HepG2 (cell line): ENCODE results near the gene MRPL48. TPM values are rescaled to one million over a fixed set of nuclear protein-coding genes. Genes with fewer than 3 reads are reported as not detected.

ENCODE experiments used
- KDM3A ChIP-seq: IDR thresholded peaks from 2 replicates; pipeline ENCODE4 v1.6.1; 2018; ENCODE audit warnings: low read depth, missing compliant biosample characterization
- MEIS2 ChIP-seq: sonication (generic); formaldehyde crosslinking; IDR thresholded peaks from 2 replicates; pipeline ENCODE4 v1.9.0; 2021; ENCODE audit warnings: mild to moderate bottlenecking, missing genetic modification reagents
- NFE2 ChIP-seq: sonication (generic); formaldehyde crosslinking; IDR thresholded peaks from 2 replicates; pipeline ENCODE4 v1.4.0; 2020; ENCODE audit warnings: missing genetic modification reagents
- PCBP2 ChIP-seq: fragments of 200-400 bp; formaldehyde crosslinking; optimal IDR thresholded peaks from 2 replicates; pipeline ENCODE3; 2018; ENCODE audit warnings: low read length, low read depth; ENCODE audit not compliant: poor library complexity, severe bottlenecking
- SOX13 ChIP-seq, 3 experiments: fragments of 450-650 bp in 1 of 3; sonication (generic) in 1 of 3; formaldehyde crosslinking in 1 of 3; IDR thresholded peaks in 2 of 3; conservative IDR thresholded peaks in 1 of 3; 2 replicates each; pipeline versions ENCODE4 v1.5.0 to v1.6.1; 2016 to 2020; ENCODE audit warnings: antibody characterized with exemption in 1 of 3, mild to moderate bottlenecking in 1 of 3, missing compliant biosample characterization in 1 of 3, missing genetic modification reagents in 1 of 3, moderate library complexity in 1 of 3
- TAF15 ChIP-seq: fragments of 200-400 bp; formaldehyde crosslinking; IDR thresholded peaks from one replicate; pipeline ENCODE4 v1.6.1; 2018; ENCODE audit warnings: mild to moderate bottlenecking, low read depth, low read length; ENCODE audit not compliant: poor library complexity, severe bottlenecking
- TEAD2 ChIP-seq: sonication (generic); formaldehyde crosslinking; IDR thresholded peaks from 2 replicates; pipeline ENCODE4 v1.9.0; 2021; ENCODE audit warnings: missing genetic modification reagents
- ZNF20 ChIP-seq: sonication (generic); formaldehyde crosslinking; IDR thresholded peaks from 2 replicates; pipeline ENCODE4 v1.4.0; 2020; ENCODE audit warnings: mild to moderate bottlenecking, moderate library complexity, missing genetic modification reagents
- ZNF24 ChIP-seq: fragments of 450-650 bp; IDR thresholded peaks from 2 replicates; pipeline ENCODE4 v1.6.1; 2017; ENCODE audit warnings: antibody characterized with exemption, mild to moderate bottlenecking
- ZNF263 ChIP-seq: sonication (generic); formaldehyde crosslinking; IDR thresholded peaks from 2 replicates; pipeline ENCODE4 v1.4.0; 2020; ENCODE audit warnings: missing genetic modification reagents
- ZNF354B ChIP-seq: sonication (generic); formaldehyde crosslinking; IDR thresholded peaks from 2 replicates; pipeline ENCODE4 v1.8.0; 2022; ENCODE audit warnings: mild to moderate bottlenecking, missing genetic modification reagents
- ZNF543 ChIP-seq: sonication (generic); formaldehyde crosslinking; IDR thresholded peaks from 2 replicates; pipeline ENCODE4 v1.4.0; 2020; ENCODE audit warnings: mild to moderate bottlenecking, missing genetic modification reagents
- ZNF709 ChIP-seq: sonication (generic); formaldehyde crosslinking; IDR thresholded peaks from 2 replicates; pipeline ENCODE4 v1.5.0; 2020; ENCODE audit warnings: mild to moderate bottlenecking, missing genetic modification reagents
- ZNF746 ChIP-seq: sonication (generic); formaldehyde crosslinking; IDR thresholded peaks from 2 replicates; pipeline ENCODE4 v1.8.0; 2022; ENCODE audit warnings: mild to moderate bottlenecking, missing genetic modification reagents
- polyA plus RNA-seq, 8 experiments: library from polyadenylated mRNA; depleted of rRNA in 3 of 8; stranded (reverse) in 7 of 8; unstranded in 1 of 8; fragments of >200 nt; fragmentation: Illumina TruSeq in 4 of 8; extraction: Trizol in 4 of 8; gene quantifications; 2 replicates each; pipeline versions ENCODE4 v1.2.1 to v1.2.3, GENCODE V29; 2011 to 2016; ENCODE audit warnings: low read depth in 4 of 8, missing spikeins in 1 of 8, mixed read lengths in 1 of 8; ENCODE audit not compliant: insufficient read depth in 1 of 8
- total RNA-seq, 5 experiments: library from RNA; depleted of rRNA; stranded (reverse); fragments of >200 nt; fragmentation: Illumina TruSeq; extraction: Trizol; gene quantifications; 2 replicates each; pipeline ENCODE4 v1.2.3, GENCODE V29; 2016; ENCODE audit warnings: low read depth in 1 of 5
- TF ChIP-seq, protein P1 (sequence below): sonication (generic); formaldehyde crosslinking; IDR thresholded peaks from 2 replicates; pipeline ENCODE4 v1.9.0; 2022; ENCODE audit warnings: low read depth, missing genetic modification reagents
- TF ChIP-seq, protein P2 (sequence below): IDR thresholded peaks from 2 replicates; pipeline ENCODE4 v1.6.1; 2016; ENCODE audit warnings: control low read depth
- TF ChIP-seq, protein P3 (sequence below): sonication (generic); formaldehyde crosslinking; IDR thresholded peaks from 2 replicates; pipeline ENCODE4 v1.5.0; 2020; ENCODE audit warnings: mild to moderate bottlenecking, missing genetic modification reagents
- TF ChIP-seq, protein P4 (sequence below): sonication (generic); formaldehyde crosslinking; IDR thresholded peaks from 2 replicates; pipeline ENCODE4 v1.4.0; 2020; ENCODE audit warnings: missing genetic modification reagents

Gene MRPL48
- total and polyA plus RNA-seq, 2 of the 13 experiments (the other 11 are each of a cell fraction or from before 2014, with no cell fraction given), result 61.2 to 67.9 TPM

DNA sequence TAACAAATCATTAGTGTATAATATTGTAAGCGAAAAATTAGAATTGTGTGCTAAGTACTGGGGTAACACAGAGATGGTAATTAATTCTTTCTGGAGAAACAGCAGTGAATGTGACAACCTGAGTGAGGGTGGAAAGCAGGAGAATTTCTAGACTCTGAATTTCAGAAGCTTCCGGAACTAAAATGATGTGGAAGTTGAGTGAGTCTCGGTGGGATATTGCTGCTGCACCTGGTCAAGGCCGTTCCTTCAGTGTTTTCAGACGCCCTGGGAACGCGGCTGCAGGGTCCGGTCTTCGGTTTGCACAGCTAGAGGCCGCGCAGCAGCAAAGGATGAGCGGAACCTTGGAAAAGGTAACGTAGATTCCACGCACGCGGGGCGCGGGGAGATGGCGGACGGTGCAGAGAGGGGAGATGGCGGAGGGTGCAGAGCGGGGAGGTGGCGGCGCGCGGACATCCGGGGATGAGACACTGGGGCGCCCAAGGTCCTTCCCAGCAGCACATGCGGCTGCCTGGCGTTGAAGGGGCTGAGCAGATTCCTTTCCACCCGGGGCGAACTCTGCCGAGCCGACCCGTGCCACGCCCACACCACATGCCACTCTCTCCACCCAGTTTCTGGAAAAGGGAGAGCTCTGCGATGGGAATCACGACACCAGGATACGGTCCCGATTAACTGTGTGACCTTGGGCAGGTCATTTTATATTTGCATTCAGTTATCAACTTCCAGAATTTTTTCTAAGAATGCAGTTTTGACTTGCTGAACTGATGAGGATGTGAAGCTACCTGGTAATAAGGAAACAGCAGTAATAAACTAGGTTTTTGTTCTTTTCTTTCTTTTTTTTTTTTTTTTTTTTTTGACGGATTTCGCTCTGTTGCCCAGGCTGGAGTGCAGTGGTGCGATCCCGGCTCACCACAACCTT is at the start of gene MRPL48 (continued):
- TF ChIP-seq ZNF354B (CRISPR knock-in tag) (0 out of 2 replicates have a peak, but pooled peaks have one; percentile 29), ZNF24 (peak; percentile 70; the same call in 1 of the 2 replicates), SOX13 (IDR thresholded peaks at IDR 0.05) (no peak), SOX13 (CRISPR knock-in tag; conservative IDR thresholded peaks at IDR 0.05 in 1 of 2, IDR thresholded peaks at IDR 0.05 in 1 of 2) (no peak; a peak in 2 of 4 replicates), TEAD2 (no peak), ZNF263 (no peak), ZNF709 (CRISPR knock-in tag) (peak; percentile 95), TAF15 (peak; percentile 38), MEIS2 (peak; percentile 48; the same call in 1 of the 2 replicates), NFE2 (CRISPR knock-in tag) (no peak; the same call in 1 of the 2 replicates), ZNF746 (CRISPR knock-in tag) (peak; percentile 53), ZNF20 (CRISPR knock-in tag) (no peak), ZNF543 (CRISPR knock-in tag) (peak; percentile 65; the same call in 1 of the 2 replicates), PCBP2 (no peak), KDM3A (CRISPR knock-in tag) (peak; percentile 19; the same call in 1 of the 2 replicates)
- TF ChIP-seq, protein P1, sequence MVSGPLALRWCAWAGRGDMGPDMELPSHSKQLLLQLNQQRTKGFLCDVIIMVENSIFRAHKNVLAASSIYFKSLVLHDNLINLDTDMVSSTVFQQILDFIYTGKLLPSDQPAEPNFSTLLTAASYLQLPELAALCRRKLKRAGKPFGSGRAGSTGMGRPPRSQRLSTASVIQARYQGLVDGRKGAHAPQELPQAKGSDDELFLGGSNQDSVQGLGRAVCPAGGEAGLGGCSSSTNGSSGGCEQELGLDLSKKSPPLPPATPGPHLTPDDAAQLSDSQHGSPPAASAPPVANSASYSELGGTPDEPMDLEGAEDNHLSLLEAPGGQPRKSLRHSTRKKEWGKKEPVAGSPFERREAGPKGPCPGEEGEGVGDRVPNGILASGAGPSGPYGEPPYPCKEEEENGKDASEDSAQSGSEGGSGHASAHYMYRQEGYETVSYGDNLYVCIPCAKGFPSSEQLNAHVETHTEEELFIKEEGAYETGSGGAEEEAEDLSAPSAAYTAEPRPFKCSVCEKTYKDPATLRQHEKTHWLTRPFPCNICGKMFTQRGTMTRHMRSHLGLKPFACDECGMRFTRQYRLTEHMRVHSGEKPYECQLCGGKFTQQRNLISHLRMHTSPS, result peak; percentile 77
- TF ChIP-seq, protein P2, sequence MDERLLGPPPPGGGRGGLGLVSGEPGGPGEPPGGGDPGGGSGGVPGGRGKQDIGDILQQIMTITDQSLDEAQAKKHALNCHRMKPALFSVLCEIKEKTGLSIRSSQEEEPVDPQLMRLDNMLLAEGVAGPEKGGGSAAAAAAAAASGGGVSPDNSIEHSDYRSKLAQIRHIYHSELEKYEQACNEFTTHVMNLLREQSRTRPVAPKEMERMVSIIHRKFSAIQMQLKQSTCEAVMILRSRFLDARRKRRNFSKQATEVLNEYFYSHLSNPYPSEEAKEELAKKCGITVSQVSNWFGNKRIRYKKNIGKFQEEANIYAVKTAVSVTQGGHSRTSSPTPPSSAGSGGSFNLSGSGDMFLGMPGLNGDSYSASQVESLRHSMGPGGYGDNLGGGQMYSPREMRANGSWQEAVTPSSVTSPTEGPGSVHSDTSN (CRISPR knock-in tag), result no peak
- TF ChIP-seq, protein P3, sequence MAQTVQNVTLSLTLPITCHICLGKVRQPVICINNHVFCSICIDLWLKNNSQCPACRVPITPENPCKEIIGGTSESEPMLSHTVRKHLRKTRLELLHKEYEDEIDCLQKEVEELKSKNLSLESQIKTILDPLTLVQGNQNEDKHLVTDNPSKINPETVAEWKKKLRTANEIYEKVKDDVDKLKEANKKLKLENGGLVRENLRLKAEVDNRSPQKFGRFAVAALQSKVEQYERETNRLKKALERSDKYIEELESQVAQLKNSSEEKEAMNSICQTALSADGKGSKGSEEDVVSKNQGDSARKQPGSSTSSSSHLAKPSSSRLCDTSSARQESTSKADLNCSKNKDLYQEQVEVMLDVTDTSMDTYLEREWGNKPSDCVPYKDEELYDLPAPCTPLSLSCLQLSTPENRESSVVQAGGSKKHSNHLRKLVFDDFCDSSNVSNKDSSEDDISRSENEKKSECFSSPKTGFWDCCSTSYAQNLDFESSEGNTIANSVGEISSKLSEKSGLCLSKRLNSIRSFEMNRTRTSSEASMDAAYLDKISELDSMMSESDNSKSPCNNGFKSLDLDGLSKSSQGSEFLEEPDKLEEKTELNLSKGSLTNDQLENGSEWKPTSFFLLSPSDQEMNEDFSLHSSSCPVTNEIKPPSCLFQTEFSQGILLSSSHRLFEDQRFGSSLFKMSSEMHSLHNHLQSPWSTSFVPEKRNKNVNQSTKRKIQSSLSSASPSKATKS (CRISPR knock-in tag), result 0 out of 2 replicates have a peak, but pooled peaks have one; percentile 61
- TF ChIP-seq, protein P4, sequence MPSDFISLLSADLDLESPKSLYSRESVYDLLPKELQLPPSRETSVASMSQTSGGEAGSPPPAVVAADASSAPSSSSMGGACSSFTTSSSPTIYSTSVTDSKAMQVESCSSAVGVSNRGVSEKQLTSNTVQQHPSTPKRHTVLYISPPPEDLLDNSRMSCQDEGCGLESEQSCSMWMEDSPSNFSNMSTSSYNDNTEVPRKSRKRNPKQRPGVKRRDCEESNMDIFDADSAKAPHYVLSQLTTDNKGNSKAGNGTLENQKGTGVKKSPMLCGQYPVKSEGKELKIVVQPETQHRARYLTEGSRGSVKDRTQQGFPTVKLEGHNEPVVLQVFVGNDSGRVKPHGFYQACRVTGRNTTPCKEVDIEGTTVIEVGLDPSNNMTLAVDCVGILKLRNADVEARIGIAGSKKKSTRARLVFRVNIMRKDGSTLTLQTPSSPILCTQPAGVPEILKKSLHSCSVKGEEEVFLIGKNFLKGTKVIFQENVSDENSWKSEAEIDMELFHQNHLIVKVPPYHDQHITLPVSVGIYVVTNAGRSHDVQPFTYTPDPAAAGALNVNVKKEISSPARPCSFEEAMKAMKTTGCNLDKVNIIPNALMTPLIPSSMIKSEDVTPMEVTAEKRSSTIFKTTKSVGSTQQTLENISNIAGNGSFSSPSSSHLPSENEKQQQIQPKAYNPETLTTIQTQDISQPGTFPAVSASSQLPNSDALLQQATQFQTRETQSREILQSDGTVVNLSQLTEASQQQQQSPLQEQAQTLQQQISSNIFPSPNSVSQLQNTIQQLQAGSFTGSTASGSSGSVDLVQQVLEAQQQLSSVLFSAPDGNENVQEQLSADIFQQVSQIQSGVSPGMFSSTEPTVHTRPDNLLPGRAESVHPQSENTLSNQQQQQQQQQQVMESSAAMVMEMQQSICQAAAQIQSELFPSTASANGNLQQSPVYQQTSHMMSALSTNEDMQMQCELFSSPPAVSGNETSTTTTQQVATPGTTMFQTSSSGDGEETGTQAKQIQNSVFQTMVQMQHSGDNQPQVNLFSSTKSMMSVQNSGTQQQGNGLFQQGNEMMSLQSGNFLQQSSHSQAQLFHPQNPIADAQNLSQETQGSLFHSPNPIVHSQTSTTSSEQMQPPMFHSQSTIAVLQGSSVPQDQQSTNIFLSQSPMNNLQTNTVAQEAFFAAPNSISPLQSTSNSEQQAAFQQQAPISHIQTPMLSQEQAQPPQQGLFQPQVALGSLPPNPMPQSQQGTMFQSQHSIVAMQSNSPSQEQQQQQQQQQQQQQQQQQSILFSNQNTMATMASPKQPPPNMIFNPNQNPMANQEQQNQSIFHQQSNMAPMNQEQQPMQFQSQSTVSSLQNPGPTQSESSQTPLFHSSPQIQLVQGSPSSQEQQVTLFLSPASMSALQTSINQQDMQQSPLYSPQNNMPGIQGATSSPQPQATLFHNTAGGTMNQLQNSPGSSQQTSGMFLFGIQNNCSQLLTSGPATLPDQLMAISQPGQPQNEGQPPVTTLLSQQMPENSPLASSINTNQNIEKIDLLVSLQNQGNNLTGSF (CRISPR knock-in tag), result no peak
